Activated CD8-positive, alpha-beta memory T cell treated with anti-CD3 and anti-CD28 coated beads for 24 hours (primary cell): ENCODE data around the gene SNX4.

ENCODE experiments used
- DNase-seq: peaks from one replicate; pipeline ENCODE4 v3.0.0-alpha.2; 2020

Gene SNX4

GRCh38 chr3:125398952-125399351 lies 121.0 kb downstream of the SNX4 start:
- DNase-seq, result no peak
